Adrenal gland (tissue), 12 donors: Measurements from ENCODE around the gene RRAGD. TPM values are rescaled to one million over a fixed set of nuclear protein-coding genes. Genes with fewer than 3 reads are reported as not detected.

Experiments
- DNase-seq, 7 donors: peaks; one replicate each; pipeline ENCODE4 v3.0.0-alpha.2; 2019 to 2020
- H3K27ac ChIP-seq, 5 donors: fragments of 200-600 bp; sonication (generic) in 4 of 5; 1 replicate in 3 of 5; 2 replicates in 2 of 5; pipeline versions ENCODE4 v1.5.1 to v1.8.0; 2016 to 2020; ENCODE audit warnings: mild to moderate bottlenecking in 1 of 5
- H3K27me3 ChIP-seq: fragments of 200-600 bp; 2 replicates; pipeline ENCODE4 v1.8.0; 2021
- H3K36me3 ChIP-seq, 2 donors: fragments of 200-600 bp; replicated peaks in 1 of 2; 1 replicate in 1 of 2; 2 replicates in 1 of 2; pipeline versions ENCODE4 v1.5.1 to v1.8.0; 2018 to 2022
- H3K4me1 ChIP-seq, 2 donors: fragments of 200-600 bp; replicated peaks in 1 of 2; 1 replicate in 1 of 2; 2 replicates in 1 of 2; pipeline versions ENCODE4 v1.5.1 to v1.8.0; 2018 to 2021
- H3K4me3 ChIP-seq, 4 donors: fragments of 200-600 bp; sonication (generic) in 3 of 4; one replicate each; pipeline ENCODE4 v1.5.1; 2016 to 2018
- H3K9me3 ChIP-seq, 3 donors: fragments of 200-600 bp; sonication (generic) in 1 of 3; replicated peaks in 1 of 3; 1 replicate in 2 of 3; 2 replicates in 1 of 3; pipeline versions ENCODE4 v1.5.1 to v1.8.0; 2016 to 2021
- POLR2A ChIP-seq, 2 donors: fragments of 450-650 bp; IDR thresholded peaks; one replicate each; pipeline ENCODE4 v1.6.1; 2017; ENCODE audit warnings: antibody characterized with exemption in 2 of 2, mild to moderate bottlenecking in 2 of 2, moderate library complexity in 1 of 2
- WGBS, 4 donors: extraction: QIAGEN DNeasy Blood & Tissue Kit in 2 of 4; methylation state at CpG; one replicate each; pipeline versions ENCODE4 v1.1.5 to v1.1.7; 2013 to 2017; 5-methylcytosine and 5-hydroxymethylcytosine counted together
- intact Hi-C, 2 donors: fragments of 100-400 bp; cut with DNase I; formaldehyde crosslinking; loops; one replicate each; pipeline versions ENCODE4 v1.14.1 to v1.15.0; 2022 to 2023
- polyA plus RNA-seq, 3 donors: library from polyadenylated mRNA; stranded (reverse); fragments of 200-250 nt in 2 of 3; fragments of 350-450 nt in 1 of 3; fragmentation: Illumina TruSeq in 1 of 3; extraction: RNeasy Lipid Tissue Mini Kit (QIAGEN cat#74804) in 1 of 3; gene quantifications; one replicate each; pipeline ENCODE4 v1.2.3, GENCODE V29; 2013 to 2014
- total RNA-seq, 9 donors: library from RNA; depleted of rRNA in 4 of 9; stranded (reverse); fragments of >200 nt in 4 of 9; fragments of 120-200 nt in 1 of 9; fragmentation: NEBNext Ultra II Directional in 1 of 9; extraction: Animal tissue kit (Norgen Biotek cat#: 25700) in 1 of 9; gene quantifications; one replicate each; pipeline versions ENCODE4 v1.1.0 to v1.2.4, GENCODE V29; 2013 to 2023
- TF ChIP-seq, protein P1 (sequence below), 6 experiments: fragments of 450-650 bp in 4 of 6; fragments of 200-600 bp in 2 of 6; sonication (generic) in 1 of 6; IDR thresholded peaks; 1 replicate in 5 of 6; 2 replicates in 1 of 6; pipeline versions ENCODE4 v1.5.1 to v1.8.0; 2016 to 2021; ENCODE audit warnings: antibody characterized with exemption in 6 of 6, mild to moderate bottlenecking in 2 of 6, moderate library complexity in 1 of 6
- donor health status: healthy with polysubstance abuse.
- donor health status: Bipolar disorder and iron deficiency.
- donor health status: DM: yes; HTN: yes; CAD: no.
- donor health status: DM: no; HTN: no; CAD: no.
- donor health status: DM: no; HTN: no; CAD: no.
- donor health status: DM: yes; HTN: yes; CAD: no.

The RRAGD gene
- total and polyA plus RNA-seq, 12 donors = 4.8 to 42.1 (median 34.4) TPM

GRCh38 chr6:89321131-89321970, 90.7 kb downstream of the RRAGD start:
- Histone ChIP-seq H3K4me3 (no peak overlapping the region), H3K27me3 (no peaks in the 10 kb centered on the region), H3K9me3 (no peaks in the 10 kb centered on the region), H3K4me1 (no peaks in the 10 kb centered on the region), H3K36me3 (no peaks in the 10 kb centered on the region), H3K27ac (no peak overlapping the region)
- TF ChIP-seq POLR2A (IDR thresholded peaks at IDR 0.05) = no peak
- TF ChIP-seq, protein P1, sequence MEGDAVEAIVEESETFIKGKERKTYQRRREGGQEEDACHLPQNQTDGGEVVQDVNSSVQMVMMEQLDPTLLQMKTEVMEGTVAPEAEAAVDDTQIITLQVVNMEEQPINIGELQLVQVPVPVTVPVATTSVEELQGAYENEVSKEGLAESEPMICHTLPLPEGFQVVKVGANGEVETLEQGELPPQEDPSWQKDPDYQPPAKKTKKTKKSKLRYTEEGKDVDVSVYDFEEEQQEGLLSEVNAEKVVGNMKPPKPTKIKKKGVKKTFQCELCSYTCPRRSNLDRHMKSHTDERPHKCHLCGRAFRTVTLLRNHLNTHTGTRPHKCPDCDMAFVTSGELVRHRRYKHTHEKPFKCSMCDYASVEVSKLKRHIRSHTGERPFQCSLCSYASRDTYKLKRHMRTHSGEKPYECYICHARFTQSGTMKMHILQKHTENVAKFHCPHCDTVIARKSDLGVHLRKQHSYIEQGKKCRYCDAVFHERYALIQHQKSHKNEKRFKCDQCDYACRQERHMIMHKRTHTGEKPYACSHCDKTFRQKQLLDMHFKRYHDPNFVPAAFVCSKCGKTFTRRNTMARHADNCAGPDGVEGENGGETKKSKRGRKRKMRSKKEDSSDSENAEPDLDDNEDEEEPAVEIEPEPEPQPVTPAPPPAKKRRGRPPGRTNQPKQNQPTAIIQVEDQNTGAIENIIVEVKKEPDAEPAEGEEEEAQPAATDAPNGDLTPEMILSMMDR (IDR thresholded peaks at IDR 0.05) = no peak
- WGBS, 4 donors = 68 to 78% (median 73%) methylated on average over 8 to 9 of the region's 9 CpGs
- peak in 2 of 7 donors; percentile 27 to 28 for DNase-seq
- intact Hi-C loops = no loop called here

DNA sequence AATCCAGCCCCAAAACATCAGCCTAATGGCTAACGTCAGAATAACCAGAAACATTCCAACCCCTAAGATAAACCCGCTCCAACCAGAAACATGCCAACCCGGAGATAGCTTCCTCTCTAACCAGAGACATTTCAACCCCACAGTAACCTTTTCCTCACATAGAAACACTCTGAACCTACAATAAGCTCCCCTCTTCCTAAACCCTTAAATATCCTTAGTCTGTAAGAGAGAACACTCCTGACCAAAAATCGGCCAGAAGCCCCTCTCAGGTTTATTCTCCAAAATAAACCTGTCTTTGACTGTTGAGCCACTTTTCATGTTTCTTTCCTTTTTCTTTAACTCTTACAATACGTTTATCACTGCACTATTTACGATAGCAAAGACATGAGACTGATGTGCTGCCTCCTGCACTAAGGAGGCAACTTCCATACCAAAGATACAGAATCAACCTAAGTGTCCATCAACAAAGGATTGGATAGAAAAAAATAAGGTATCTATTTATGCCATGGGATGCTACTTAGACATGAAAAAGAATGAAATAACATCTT, 92.0 kb downstream of the RRAGD start:
- TF ChIP-seq, protein P1 (IDR thresholded peaks at IDR 0.05) = no peak
- no peak for TF ChIP-seq POLR2A (IDR thresholded peaks at IDR 0.05)
- 92 to 95% (median 92%) methylated on average over 6 of the region's 6 CpGs for WGBS, 4 donors

DNA sequence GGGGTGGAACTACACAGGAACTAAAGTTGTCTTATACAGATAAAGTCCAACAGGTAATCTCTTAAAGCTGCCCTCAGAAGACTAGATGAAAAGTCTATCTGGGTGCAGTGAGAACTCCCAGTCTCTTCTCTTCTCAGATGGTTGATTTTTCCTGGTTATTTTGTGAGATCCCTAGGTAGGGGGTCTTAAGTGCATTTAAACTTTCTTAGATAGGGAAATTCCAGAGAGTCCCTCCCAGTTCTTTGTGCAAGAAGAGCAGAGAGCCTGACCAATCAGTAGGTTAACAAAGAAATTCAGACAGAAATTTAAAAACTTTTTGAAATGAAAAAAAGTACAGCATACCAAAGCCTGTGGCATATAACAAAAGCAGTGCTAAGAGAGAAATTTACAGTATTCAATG, 95.0 kb downstream of the RRAGD start:
- TF ChIP-seq, protein P1 (IDR thresholded peaks at IDR 0.05) = no peak
- no peak for TF ChIP-seq POLR2A (IDR thresholded peaks at IDR 0.05)
- H3K27me3 ChIP-seq = no peaks in the 10 kb centered on the region
- H3K9me3 ChIP-seq = no peaks in the 10 kb centered on the region
- no peak overlapping the region for H3K4me3 ChIP-seq
- intact Hi-C loops = no loop called here
- DNase-seq = no peak
- no peaks in the 10 kb centered on the region for H3K36me3 ChIP-seq
- H3K4me1 ChIP-seq = peaks cover 7 to 13% of the 10 kb centered on the region in 2 donors
- H3K27ac ChIP-seq = no peak overlapping the region

More for the DNA sequence above, 92.0 kb downstream of the RRAGD start:
- intact Hi-C loops = no loop called here
- Histone ChIP-seq H3K4me3 (no peak overlapping the region), H3K4me1 (no peaks in the 10 kb centered on the region), H3K9me3 (no peaks in the 10 kb centered on the region), H3K27me3 (no peaks in the 10 kb centered on the region), H3K36me3 (no peaks in the 10 kb centered on the region), H3K27ac (no peak overlapping the region)
- DNase-seq = no peak

- Histone ChIP-seq H3K27me3 (no peaks in the 10 kb centered on the region), H3K27ac (no peak within 1 kb of the TSS), H3K9me3 (no peaks in the 10 kb centered on the region), H3K36me3 (no peaks in the 10 kb centered on the region), H3K4me1 (peaks cover 13 to 18% of the 10 kb centered on the region in 2 donors), H3K4me3 (no peak within 1 kb of the TSS)
- 79 to 90% (median 80%) methylated on average over 5 to 6 of the region's 6 CpGs for WGBS, 4 donors
- intact Hi-C loops = no loop called here
- TF ChIP-seq, protein P1 (IDR thresholded peaks at IDR 0.05) = no peak
- no peak for TF ChIP-seq POLR2A (IDR thresholded peaks at IDR 0.05)
- DNase-seq = no peak
These were observed 96.7 kb downstream of the RRAGD start, which contains the start of gene GABRR2 for GRCh38 chr6:89315249-89315885. Gene GABRR2, minus strand, starts transcription at chr6:89315299. Its CDS starts 134 bp downstream, at chr6:89315165.
